PC-9 (cell line): ENCODE results near the gene UFD1. TPM values are rescaled to one million over a fixed set of nuclear protein-coding genes. Genes with fewer than 3 reads are reported as not detected.

Experiments used
- BruUV-seq: library from RNA; stranded (reverse); fragments of 400-500 nt; replicated peaks from 2 replicates; lab custom pipeline; 2021; lab: Mats Ljungman, UMichigan
- CTCF ChIA-PET: fragments of 300-600 bp; sonication (Branson Sonifier 250); formaldehyde crosslinking; loops from one replicate; lab custom pipeline; 2022; ENCODE audit warnings: antibody characterized with exemption; lab: Charles Lee
- POLR2A ChIA-PET: fragments of 300-600 bp; sonication (Branson Sonifier 250); formaldehyde crosslinking; loops from one replicate; lab custom pipeline; 2022; ENCODE audit warnings: antibody characterized with exemption; ENCODE audit not compliant: unreplicated experiment; lab: Charles Lee
- DNase-seq, 2 experiments: peaks; one replicate each; pipeline versions ENCODE4 v3.0.0 to v3.0.0-alpha.2; 2015 to 2022; ENCODE audit warnings: mixed read lengths in 1 of 2
- H2AFZ ChIP-seq: fragments of 200-600 bp; sonication (generic); 2 replicates; pipeline ENCODE4 v1.8.1; 2017; ENCODE audit warnings: antibody characterized with exemption
- H3F3A ChIP-seq: fragments of 200-600 bp; sonication (generic); 2 replicates; pipeline ENCODE4 v1.8.1; 2017; ENCODE audit warnings: antibody characterized with exemption, mild to moderate bottlenecking, low read depth; ENCODE audit not compliant: insufficient read depth
- H3K27ac ChIP-seq: fragments of 200-600 bp; sonication (generic); 2 replicates; pipeline ENCODE4 v1.6.1; 2016; ENCODE audit warnings: mixed run types
- H3K27me3 ChIP-seq: fragments of 200-600 bp; sonication (generic); 2 replicates; pipeline ENCODE4 v1.6.1; 2016; ENCODE audit warnings: low read depth, mixed run types; ENCODE audit not compliant: insufficient read depth
- H3K36me3 ChIP-seq: fragments of 200-600 bp; sonication (generic); 2 replicates; pipeline ENCODE4 v1.6.1; 2016; ENCODE audit warnings: low read depth, mixed run types
- H3K4me1 ChIP-seq: fragments of 200-600 bp; sonication (generic); replicated peaks from 2 replicates; pipeline ENCODE4 v1.6.1; 2016; ENCODE audit warnings: mixed run types; ENCODE audit not compliant: insufficient read depth
- H3K4me2 ChIP-seq: fragments of 200-600 bp; sonication (generic); 2 replicates; pipeline ENCODE4 v1.6.1; 2017; ENCODE audit warnings: mixed run types
- H3K4me3 ChIP-seq: fragments of 200-600 bp; sonication (generic); 2 replicates; pipeline ENCODE4 v1.6.1; 2016; ENCODE audit warnings: mixed run types
- H3K79me2 ChIP-seq: fragments of 200-600 bp; sonication (generic); 2 replicates; pipeline ENCODE4 v1.6.1; 2017; ENCODE audit warnings: low read depth, mixed run types
- H3K9me2 ChIP-seq: fragments of 200-600 bp; sonication (generic); 2 replicates; pipeline ENCODE4 v1.8.1; 2017; ENCODE audit warnings: mild to moderate bottlenecking; ENCODE audit not compliant: insufficient read depth
- H3K9me3 ChIP-seq: fragments of 200-600 bp; sonication (generic); 2 replicates; pipeline ENCODE4 v1.8.1; 2016; ENCODE audit warnings: low read depth; ENCODE audit not compliant: insufficient read depth
- H4K20me1 ChIP-seq: fragments of 200-600 bp; sonication (generic); 2 replicates; pipeline ENCODE4 v1.8.1; 2017; ENCODE audit not compliant: insufficient read depth
- CTCF ChIP-seq: fragments of 200-600 bp; sonication (generic); conservative IDR thresholded peaks from 2 replicates; pipeline ENCODE4 v1.6.1; 2017; ENCODE audit warnings: mixed run types, antibody characterized with exemption, mild to moderate bottlenecking, moderate library complexity
- EZH2 ChIP-seq: fragments of 200-600 bp; sonication (generic); IDR thresholded peaks from 2 replicates; pipeline ENCODE4 v1.8.0; 2017; ENCODE audit warnings: antibody characterized with exemption, low read depth
- intact Hi-C: fragments of 100-400 bp; cut with micrococcal nuclease; formaldehyde crosslinking; loops from one replicate; pipeline ENCODE4 v1.10.0; 2022; ENCODE audit not compliant: unreplicated experiment
- total RNA-seq: library from RNA; stranded (reverse); gene quantifications from 2 replicates; pipeline ENCODE4 v1.2.3, GENCODE V29; 2021

UFD1 gene
- total RNA-seq, 1 experiment from 2014 or later = 66.9 TPM

GRCh38 chr22:19466126-19466716, 12.8 kb downstream of the UFD1 start:
- POLR2A ChIA-PET = interaction anchor here (0.5 kb wide), 1 partner anchor 11 kb away, joined by 4 read pairs; no protein-coding TSS in a partner anchor
- Histone ChIP-seq H3F3A (no peaks in the 10 kb centered on the region; the same call in 1 of the 2 replicates), H3K4me2 (no peak overlapping the region), H4K20me1 (no peaks in the 10 kb centered on the region), H3K9me3 (no peaks in the 10 kb centered on the region), H3K27ac (no peak overlapping the region), H3K9me2 (no peaks in the 10 kb centered on the region), H3K79me2 (no peaks in the 10 kb centered on the region), H3K4me1 (no peaks in the 10 kb centered on the region), H2AFZ (no peak overlapping the region), H3K4me3 (no peak overlapping the region), H3K27me3 (no peaks in the 10 kb centered on the region), H3K36me3 (no peaks in the 10 kb centered on the region)
- no peak for DNase-seq
- CTCF ChIA-PET = no interaction called here
- intact Hi-C loops = no loop called here
- no peak for TF ChIP-seq CTCF
- TF ChIP-seq EZH2 = no peak
- BruUV-seq = no TSS peak

GRCh38 chr22:19464975-19465374, 14.0 kb downstream of the UFD1 start:
- Histone ChIP-seq H3K36me3 (no peaks in the 10 kb centered on the region), H3K9me3 (no peaks in the 10 kb centered on the region), H2AFZ (no peak overlapping the region), H3K27ac (no peak overlapping the region), H3K79me2 (no peaks in the 10 kb centered on the region), H3K9me2 (no peaks in the 10 kb centered on the region), H4K20me1 (no peaks in the 10 kb centered on the region), H3F3A (no peaks in the 10 kb centered on the region; the same call in 1 of the 2 replicates), H3K27me3 (no peaks in the 10 kb centered on the region), H3K4me1 (no peaks in the 10 kb centered on the region), H3K4me2 (no peak overlapping the region), H3K4me3 (no peak overlapping the region)
- POLR2A ChIA-PET = no interaction called here
- TF ChIP-seq CTCF (no peak), EZH2 (no peak)
- BruUV-seq = no TSS peak
- CTCF ChIA-PET = no interaction called here
- intact Hi-C loops = no loop called here
- no peak for DNase-seq

GRCh38 chr22:19464546-19464945, 14.4 kb downstream of the UFD1 start:
- Histone ChIP-seq H3K27ac (no peak overlapping the region), H3K4me1 (no peaks in the 10 kb centered on the region)
- intact Hi-C loops = no loop called here

More at GRCh38 chr22:19464546-19464945, 14.4 kb downstream of the UFD1 start:
- BruUV-seq = no TSS peak
- no peaks in the 10 kb centered on the region for H3K36me3 ChIP-seq
- H3K79me2 ChIP-seq = no peaks in the 10 kb centered on the region
- H3K27me3 ChIP-seq = no peaks in the 10 kb centered on the region
- CTCF ChIA-PET = no interaction called here
- H3K9me2 ChIP-seq = no peaks in the 10 kb centered on the region
- no peak overlapping the region for H3K4me3 ChIP-seq
- no peak for DNase-seq
- no peaks in the 10 kb centered on the region; the same call in 1 of the 2 replicates for H3F3A ChIP-seq
- H2AFZ ChIP-seq = no peak overlapping the region
- no peaks in the 10 kb centered on the region for H4K20me1 ChIP-seq
- POLR2A ChIA-PET = no interaction called here
- H3K4me2 ChIP-seq = no peak overlapping the region
- TF ChIP-seq EZH2 (no peak), CTCF (no peak)
- H3K9me3 ChIP-seq = no peaks in the 10 kb centered on the region
